WTC11 (cell line): ENCODE results near the gene IFI6. TPM values are rescaled to one million over a fixed set of nuclear protein-coding genes. Genes with fewer than 3 reads are reported as not detected.

Experiments
- ATAC-seq: fragments of 200-7000 bp; cut with Tn5 transposase; 2 replicates; pipeline ENCODE4 v1.10.0; 2021; ENCODE audit warnings: mild to moderate bottlenecking, moderate library complexity
- CTCF ChIA-PET: fragments of 300-600 bp; sonication (Branson Sonifier 250); formaldehyde crosslinking; loops from one replicate; lab custom pipeline; 2021; ENCODE audit warnings: antibody characterized with exemption; lab: Charles Lee
- POLR2A ChIA-PET: fragments of 350-600 bp; sonication (Branson Sonifier 250); formaldehyde crosslinking; loops from one replicate; lab custom pipeline; 2021; ENCODE audit warnings: antibody characterized with exemption; lab: Charles Lee
- DNase-seq: peaks from one replicate; pipeline ENCODE4 v3.0.0; 2021; ENCODE audit warnings: low spot score
- H3K27ac Mint-ChIP-seq: 2 replicates; pipeline ENCODE4 v1.8.0; 2021; ENCODE audit warnings: mixed read lengths
- H3K27me3 Mint-ChIP-seq: 2 replicates; pipeline ENCODE4 v1.8.0; 2021; ENCODE audit warnings: low read depth, mild to moderate bottlenecking, moderate library complexity, mixed read lengths
- H3K36me3 Mint-ChIP-seq: 2 replicates; pipeline ENCODE4 v1.8.0; 2021; ENCODE audit warnings: mixed read lengths
- H3K4me1 Mint-ChIP-seq: 2 replicates; pipeline ENCODE4 v1.8.0; 2022; ENCODE audit warnings: mixed read lengths
- H3K4me3 Mint-ChIP-seq: 2 replicates; pipeline ENCODE4 v1.8.0; 2021; ENCODE audit warnings: mild to moderate bottlenecking, moderate library complexity, mixed read lengths
- H3K9me3 Mint-ChIP-seq: 2 replicates; pipeline ENCODE4 v1.8.0; 2021; ENCODE audit warnings: mixed read lengths
- FOXK1 ChIP-seq: sonication (generic); formaldehyde crosslinking; IDR thresholded peaks from 2 replicates; pipeline ENCODE4 v1.8.0; 2022; ENCODE audit warnings: mild to moderate bottlenecking, moderate library complexity, missing genetic modification reagents
- MXD4 ChIP-seq: fragments of 250-450 bp; sonication (Bioruptor Pico); IDR thresholded peaks from 2 replicates; pipeline ENCODE4 v1.8.0; 2021; ENCODE audit warnings: mild to moderate bottlenecking, moderate library complexity, borderline replicate concordance
- NFE2L1 ChIP-seq: sonication (generic); formaldehyde crosslinking; IDR thresholded peaks from 2 replicates; pipeline ENCODE4 v1.8.1; 2023; ENCODE audit warnings: missing genetic modification reagents
- SMAD4 ChIP-seq: sonication (generic); formaldehyde crosslinking; IDR thresholded peaks from 2 replicates; pipeline ENCODE4 v1.8.0; 2022; ENCODE audit warnings: mild to moderate bottlenecking, missing genetic modification reagents
- TCF7 ChIP-seq: sonication (generic); formaldehyde crosslinking; IDR thresholded peaks from 2 replicates; pipeline ENCODE4 v1.8.0; 2022; ENCODE audit warnings: mild to moderate bottlenecking, low read depth, missing genetic modification reagents, moderate library complexity
- total RNA-seq: library from RNA; stranded (reverse); gene quantifications from 3 replicates; pipeline ENCODE4 v1.2.3, GENCODE V29; 2021
- TF ChIP-seq, protein P1 (sequence below): fragments of 250-450 bp; sonication (Bioruptor Pico); IDR thresholded peaks from 2 replicates; pipeline ENCODE4 v1.9.0; 2021; ENCODE audit warnings: mild to moderate bottlenecking
- TF ChIP-seq, protein P2 (sequence below): fragments of 250-450 bp; sonication (Bioruptor Pico); IDR thresholded peaks from 2 replicates; pipeline ENCODE4 v1.8.0; 2021; ENCODE audit warnings: mild to moderate bottlenecking
- TF ChIP-seq, protein P3 (sequence below): sonication (generic); formaldehyde crosslinking; IDR thresholded peaks from 2 replicates; pipeline ENCODE4 v1.8.1; 2023; ENCODE audit warnings: mild to moderate bottlenecking, moderate library complexity, missing genetic modification reagents
- TF ChIP-seq, protein P4 (sequence below): fragments of 200-600 bp; IDR thresholded peaks from 2 replicates; pipeline ENCODE4 v1.8.0; 2022; ENCODE audit warnings: antibody characterized with exemption
- TF ChIP-seq, protein P5 (sequence below): sonication (generic); formaldehyde crosslinking; conservative IDR thresholded peaks from 2 replicates; pipeline ENCODE4 v1.8.1; 2023; ENCODE audit warnings: mild to moderate bottlenecking, low read depth, missing genetic modification reagents, moderate library complexity

The IFI6 gene
- total RNA-seq, 1 experiment from 2014 or later = 4.5 TPM

DNA sequence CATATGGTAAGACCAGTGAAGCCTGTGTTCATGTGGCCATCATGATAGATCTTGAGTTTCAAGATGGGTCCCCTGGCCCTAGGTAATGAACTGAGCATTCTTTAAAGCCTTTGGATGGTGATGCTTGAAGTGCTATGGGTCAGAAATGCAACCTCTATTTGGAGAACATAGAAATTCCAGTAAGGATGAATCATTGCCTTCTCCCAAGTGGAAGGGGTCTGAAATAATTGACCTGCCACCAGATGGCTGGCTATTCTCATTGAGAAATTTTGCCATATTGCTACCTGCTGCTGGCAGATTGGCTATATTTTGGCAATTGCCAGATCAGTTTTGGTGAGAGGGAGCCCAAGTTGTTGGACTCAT lies 739 bp upstream of the IFI6 start (continued):
- TF ChIP-seq, protein P1, sequence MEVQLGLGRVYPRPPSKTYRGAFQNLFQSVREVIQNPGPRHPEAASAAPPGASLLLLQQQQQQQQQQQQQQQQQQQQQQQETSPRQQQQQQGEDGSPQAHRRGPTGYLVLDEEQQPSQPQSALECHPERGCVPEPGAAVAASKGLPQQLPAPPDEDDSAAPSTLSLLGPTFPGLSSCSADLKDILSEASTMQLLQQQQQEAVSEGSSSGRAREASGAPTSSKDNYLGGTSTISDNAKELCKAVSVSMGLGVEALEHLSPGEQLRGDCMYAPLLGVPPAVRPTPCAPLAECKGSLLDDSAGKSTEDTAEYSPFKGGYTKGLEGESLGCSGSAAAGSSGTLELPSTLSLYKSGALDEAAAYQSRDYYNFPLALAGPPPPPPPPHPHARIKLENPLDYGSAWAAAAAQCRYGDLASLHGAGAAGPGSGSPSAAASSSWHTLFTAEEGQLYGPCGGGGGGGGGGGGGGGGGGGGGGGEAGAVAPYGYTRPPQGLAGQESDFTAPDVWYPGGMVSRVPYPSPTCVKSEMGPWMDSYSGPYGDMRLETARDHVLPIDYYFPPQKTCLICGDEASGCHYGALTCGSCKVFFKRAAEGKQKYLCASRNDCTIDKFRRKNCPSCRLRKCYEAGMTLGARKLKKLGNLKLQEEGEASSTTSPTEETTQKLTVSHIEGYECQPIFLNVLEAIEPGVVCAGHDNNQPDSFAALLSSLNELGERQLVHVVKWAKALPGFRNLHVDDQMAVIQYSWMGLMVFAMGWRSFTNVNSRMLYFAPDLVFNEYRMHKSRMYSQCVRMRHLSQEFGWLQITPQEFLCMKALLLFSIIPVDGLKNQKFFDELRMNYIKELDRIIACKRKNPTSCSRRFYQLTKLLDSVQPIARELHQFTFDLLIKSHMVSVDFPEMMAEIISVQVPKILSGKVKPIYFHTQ = no peak
- TF ChIP-seq SMAD4 = no peak

DNA sequence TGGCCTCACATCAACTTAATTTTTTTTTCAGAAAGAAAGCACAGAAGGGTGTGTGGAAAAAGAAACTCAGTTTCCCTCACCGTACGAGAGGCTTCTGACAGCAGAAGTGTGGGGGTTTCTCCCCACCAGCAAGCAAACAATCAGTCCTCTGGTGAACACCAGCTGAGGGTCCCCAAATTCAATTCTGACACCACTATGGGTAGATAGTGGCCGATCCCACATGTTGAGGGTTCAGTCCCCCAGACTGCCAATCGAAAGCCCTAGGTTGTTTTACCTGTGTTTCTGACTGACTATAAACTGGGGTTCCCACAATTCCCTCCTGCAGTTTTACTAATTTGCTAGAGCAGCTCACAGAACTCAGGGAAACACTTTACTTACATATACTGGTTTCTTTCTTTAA lies 2.1 kb downstream of the IFI6 start:
- Mint-ChIP-seq H3K4me3 (no peak overlapping the region), H3K36me3 (no peaks in the 10 kb centered on the region), H3K9me3 (no peaks in the 10 kb centered on the region), H3K27me3 (peaks cover 19% of the 10 kb centered on the region), H3K27ac (no peak overlapping the region), H3K4me1 (peaks cover 12% of the 10 kb centered on the region)
- POLR2A ChIA-PET = interaction anchor here (1.1 kb wide), 1 partner anchor 103 kb away, joined by 3 read pairs; the partner anchor contains the start of gene STX12
- no peak for DNase-seq
- CTCF ChIA-PET = interaction anchor here (0.6 to 10.1 kb wide), 84 partner anchors 9 to 373 kb away, joined by 3 to 367 read pairs (median 4); partner anchors contain the start of genes AHDC1, CD164L2, FAM76A and PPP1R8
- ATAC-seq = no peak
- TF ChIP-seq, protein P2, sequence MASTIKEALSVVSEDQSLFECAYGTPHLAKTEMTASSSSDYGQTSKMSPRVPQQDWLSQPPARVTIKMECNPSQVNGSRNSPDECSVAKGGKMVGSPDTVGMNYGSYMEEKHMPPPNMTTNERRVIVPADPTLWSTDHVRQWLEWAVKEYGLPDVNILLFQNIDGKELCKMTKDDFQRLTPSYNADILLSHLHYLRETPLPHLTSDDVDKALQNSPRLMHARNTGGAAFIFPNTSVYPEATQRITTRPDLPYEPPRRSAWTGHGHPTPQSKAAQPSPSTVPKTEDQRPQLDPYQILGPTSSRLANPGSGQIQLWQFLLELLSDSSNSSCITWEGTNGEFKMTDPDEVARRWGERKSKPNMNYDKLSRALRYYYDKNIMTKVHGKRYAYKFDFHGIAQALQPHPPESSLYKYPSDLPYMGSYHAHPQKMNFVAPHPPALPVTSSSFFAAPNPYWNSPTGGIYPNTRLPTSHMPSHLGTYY = no peak

DNA sequence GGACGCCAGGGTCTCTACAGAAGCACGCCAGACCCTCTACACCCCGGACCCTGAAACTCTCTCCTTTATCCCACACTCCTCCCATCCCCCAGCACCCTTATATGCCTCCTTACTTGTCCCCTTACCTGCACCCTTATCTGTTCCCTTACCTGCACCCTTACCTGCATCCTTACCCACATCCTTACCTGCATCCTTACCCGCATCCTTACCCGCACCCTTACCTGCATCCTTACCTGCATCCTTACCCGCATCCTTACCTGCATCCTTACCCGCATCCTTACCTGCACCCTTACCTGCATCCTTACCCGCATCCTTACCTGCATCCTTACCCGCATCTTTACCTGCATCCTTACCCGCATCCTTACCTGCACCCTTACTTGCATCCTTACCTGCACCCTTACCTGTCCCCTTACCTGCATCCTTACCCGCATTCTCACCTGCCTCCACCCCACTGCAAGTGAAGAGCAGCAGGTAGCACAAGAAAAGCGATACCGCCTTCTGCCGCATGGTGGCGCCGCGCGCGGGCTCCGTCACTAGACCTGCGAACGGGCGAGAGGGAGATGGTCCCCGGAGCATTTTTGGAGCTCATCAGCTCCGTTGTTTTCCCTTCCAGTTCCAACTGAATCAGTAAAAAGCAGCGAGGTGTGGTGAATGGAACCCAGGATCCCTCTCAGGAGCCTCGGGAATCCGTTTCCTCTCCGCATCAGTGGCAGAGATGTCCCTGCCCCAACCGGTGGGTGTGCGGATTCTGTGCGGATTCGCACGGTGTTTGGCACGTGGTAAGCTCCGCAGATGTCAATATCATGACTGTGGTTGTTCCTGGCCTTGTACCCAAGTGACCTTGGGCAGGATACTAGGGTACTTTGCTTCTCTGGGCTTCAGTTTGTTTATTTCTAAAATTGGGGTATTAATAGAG lies 2.9 kb downstream of the IFI6 start:
- Mint-ChIP-seq H3K27me3 (peaks cover 19% of the 10 kb centered on the region), H3K9me3 (no peaks in the 10 kb centered on the region), H3K4me1 (peaks cover 12% of the 10 kb centered on the region), H3K4me3 (peak overlapping the region; percentile 56), H3K36me3 (no peaks in the 10 kb centered on the region), H3K27ac (no peak overlapping the region)
- ATAC-seq (peak; percentile 68), DNase-seq (peak; percentile 94)
- POLR2A ChIA-PET = interaction anchor here (1.1 to 1.2 kb wide), 2 partner anchors 104 kb away, joined by 3 to 5 read pairs; partner anchors contain the start of gene STX12
- CTCF ChIA-PET = interaction anchor here (0.6 to 10.1 kb wide), 85 partner anchors 8 to 372 kb away, joined by 3 to 367 read pairs (median 4); partner anchors contain the start of genes AHDC1, CD164L2, FAM76A and MAP3K6
- TF ChIP-seq, protein P3, sequence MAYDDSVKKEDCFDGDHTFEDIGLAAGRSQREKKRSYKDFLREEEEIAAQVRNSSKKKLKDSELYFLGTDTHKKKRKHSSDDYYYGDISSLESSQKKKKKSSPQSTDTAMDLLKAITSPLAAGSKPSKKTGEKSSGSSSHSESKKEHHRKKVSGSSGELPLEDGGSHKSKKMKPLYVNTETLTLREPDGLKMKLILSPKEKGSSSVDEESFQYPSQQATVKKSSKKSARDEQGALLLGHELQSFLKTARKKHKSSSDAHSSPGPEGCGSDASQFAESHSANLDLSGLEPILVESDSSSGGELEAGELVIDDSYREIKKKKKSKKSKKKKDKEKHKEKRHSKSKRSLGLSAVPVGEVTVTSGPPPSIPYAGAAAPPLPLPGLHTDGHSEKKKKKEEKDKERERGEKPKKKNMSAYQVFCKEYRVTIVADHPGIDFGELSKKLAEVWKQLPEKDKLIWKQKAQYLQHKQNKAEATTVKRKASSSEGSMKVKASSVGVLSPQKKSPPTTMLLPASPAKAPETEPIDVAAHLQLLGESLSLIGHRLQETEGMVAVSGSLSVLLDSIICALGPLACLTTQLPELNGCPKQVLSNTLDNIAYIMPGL (CRISPR knock-in tag) = 0 out of 2 replicates have a peak, but pooled peaks have one; percentile 37
- TF ChIP-seq, protein P4, sequence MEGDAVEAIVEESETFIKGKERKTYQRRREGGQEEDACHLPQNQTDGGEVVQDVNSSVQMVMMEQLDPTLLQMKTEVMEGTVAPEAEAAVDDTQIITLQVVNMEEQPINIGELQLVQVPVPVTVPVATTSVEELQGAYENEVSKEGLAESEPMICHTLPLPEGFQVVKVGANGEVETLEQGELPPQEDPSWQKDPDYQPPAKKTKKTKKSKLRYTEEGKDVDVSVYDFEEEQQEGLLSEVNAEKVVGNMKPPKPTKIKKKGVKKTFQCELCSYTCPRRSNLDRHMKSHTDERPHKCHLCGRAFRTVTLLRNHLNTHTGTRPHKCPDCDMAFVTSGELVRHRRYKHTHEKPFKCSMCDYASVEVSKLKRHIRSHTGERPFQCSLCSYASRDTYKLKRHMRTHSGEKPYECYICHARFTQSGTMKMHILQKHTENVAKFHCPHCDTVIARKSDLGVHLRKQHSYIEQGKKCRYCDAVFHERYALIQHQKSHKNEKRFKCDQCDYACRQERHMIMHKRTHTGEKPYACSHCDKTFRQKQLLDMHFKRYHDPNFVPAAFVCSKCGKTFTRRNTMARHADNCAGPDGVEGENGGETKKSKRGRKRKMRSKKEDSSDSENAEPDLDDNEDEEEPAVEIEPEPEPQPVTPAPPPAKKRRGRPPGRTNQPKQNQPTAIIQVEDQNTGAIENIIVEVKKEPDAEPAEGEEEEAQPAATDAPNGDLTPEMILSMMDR = peak; percentile 87
- 0 out of 2 replicates have a peak, but pooled peaks have one; percentile 44 for TF ChIP-seq NFE2L1 (CRISPR knock-in tag)
- TF ChIP-seq MXD4 (CRISPR knock-in tag) = no peak

DNA sequence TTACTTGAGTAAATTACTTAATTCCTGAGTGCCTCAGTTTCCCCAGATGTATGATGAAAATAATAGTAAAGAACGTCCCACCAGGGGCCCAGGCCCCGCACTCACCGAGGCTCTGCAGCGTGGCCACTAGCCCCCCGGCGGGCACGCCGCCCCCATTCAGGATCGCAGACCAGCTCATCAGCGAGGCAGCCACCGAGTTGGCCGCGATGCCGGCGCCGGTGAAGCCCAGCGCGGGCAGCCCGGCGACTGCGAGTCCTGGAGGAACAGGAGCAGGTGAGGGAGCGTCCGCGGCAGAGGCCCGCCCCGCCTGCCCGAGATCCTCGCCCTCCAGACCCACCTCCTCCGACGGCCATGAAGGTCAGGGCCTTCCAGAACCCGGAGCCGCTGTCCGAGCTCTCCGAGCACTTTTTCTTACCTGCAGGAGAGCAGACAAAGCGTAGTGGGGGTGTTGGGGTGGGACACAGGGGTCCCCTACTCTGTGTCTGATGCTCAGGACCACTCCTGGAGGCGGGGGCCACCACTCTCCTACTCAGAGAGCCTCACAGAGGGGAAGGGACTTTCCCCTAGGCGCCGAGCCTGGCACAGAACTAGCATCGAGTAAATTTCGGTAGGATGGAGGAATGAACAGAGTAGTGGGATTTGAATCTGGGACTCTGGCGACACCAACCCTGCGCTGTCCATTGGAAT lies 3.7 kb downstream of the IFI6 start:
- H3K27ac Mint-ChIP-seq = no peak overlapping the region
- H3K9me3 Mint-ChIP-seq = no peaks in the 10 kb centered on the region
- CTCF ChIA-PET = interaction anchor here (0.6 to 10.1 kb wide), 4 partner anchors 57 to 1086 kb away, joined by 3 to 367 read pairs (median 6); partner anchors contain the start of genes AHDC1 and FAM76A
- POLR2A ChIA-PET = interaction anchor here (1.2 kb wide), 1 partner anchor 105 kb away, joined by 5 read pairs; the partner anchor contains the start of gene STX12
- H3K27me3 Mint-ChIP-seq = peaks cover 19% of the 10 kb centered on the region
- H3K4me3 Mint-ChIP-seq = no peak overlapping the region
- no peaks in the 10 kb centered on the region for H3K36me3 Mint-ChIP-seq
- ATAC-seq (no peak), DNase-seq (no peak)
- H3K4me1 Mint-ChIP-seq = peaks cover 13% of the 10 kb centered on the region
- TF ChIP-seq, protein P5, sequence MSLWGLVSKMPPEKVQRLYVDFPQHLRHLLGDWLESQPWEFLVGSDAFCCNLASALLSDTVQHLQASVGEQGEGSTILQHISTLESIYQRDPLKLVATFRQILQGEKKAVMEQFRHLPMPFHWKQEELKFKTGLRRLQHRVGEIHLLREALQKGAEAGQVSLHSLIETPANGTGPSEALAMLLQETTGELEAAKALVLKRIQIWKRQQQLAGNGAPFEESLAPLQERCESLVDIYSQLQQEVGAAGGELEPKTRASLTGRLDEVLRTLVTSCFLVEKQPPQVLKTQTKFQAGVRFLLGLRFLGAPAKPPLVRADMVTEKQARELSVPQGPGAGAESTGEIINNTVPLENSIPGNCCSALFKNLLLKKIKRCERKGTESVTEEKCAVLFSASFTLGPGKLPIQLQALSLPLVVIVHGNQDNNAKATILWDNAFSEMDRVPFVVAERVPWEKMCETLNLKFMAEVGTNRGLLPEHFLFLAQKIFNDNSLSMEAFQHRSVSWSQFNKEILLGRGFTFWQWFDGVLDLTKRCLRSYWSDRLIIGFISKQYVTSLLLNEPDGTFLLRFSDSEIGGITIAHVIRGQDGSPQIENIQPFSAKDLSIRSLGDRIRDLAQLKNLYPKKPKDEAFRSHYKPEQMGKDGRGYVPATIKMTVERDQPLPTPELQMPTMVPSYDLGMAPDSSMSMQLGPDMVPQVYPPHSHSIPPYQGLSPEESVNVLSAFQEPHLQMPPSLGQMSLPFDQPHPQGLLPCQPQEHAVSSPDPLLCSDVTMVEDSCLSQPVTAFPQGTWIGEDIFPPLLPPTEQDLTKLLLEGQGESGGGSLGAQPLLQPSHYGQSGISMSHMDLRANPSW (CRISPR knock-in tag) = no peak
- TF ChIP-seq MXD4 (CRISPR knock-in tag) (no peak), TCF7 (no peak), FOXK1 (no peak)
- TF ChIP-seq, protein P4 = no peak
